ENCODE data around the gene RTN4IP1. TPM values are rescaled to one million over a fixed set of nuclear protein-coding genes. Genes with fewer than 3 reads are reported as not detected.

The RTN4IP1 gene, protein sequence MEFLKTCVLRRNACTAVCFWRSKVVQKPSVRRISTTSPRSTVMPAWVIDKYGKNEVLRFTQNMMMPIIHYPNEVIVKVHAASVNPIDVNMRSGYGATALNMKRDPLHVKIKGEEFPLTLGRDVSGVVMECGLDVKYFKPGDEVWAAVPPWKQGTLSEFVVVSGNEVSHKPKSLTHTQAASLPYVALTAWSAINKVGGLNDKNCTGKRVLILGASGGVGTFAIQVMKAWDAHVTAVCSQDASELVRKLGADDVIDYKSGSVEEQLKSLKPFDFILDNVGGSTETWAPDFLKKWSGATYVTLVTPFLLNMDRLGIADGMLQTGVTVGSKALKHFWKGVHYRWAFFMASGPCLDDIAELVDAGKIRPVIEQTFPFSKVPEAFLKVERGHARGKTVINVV
- total RNA-seq (ENCODE audit: low replicate concordance) = 2.6 and 5.9 TPM in 2 replicates

DNA sequence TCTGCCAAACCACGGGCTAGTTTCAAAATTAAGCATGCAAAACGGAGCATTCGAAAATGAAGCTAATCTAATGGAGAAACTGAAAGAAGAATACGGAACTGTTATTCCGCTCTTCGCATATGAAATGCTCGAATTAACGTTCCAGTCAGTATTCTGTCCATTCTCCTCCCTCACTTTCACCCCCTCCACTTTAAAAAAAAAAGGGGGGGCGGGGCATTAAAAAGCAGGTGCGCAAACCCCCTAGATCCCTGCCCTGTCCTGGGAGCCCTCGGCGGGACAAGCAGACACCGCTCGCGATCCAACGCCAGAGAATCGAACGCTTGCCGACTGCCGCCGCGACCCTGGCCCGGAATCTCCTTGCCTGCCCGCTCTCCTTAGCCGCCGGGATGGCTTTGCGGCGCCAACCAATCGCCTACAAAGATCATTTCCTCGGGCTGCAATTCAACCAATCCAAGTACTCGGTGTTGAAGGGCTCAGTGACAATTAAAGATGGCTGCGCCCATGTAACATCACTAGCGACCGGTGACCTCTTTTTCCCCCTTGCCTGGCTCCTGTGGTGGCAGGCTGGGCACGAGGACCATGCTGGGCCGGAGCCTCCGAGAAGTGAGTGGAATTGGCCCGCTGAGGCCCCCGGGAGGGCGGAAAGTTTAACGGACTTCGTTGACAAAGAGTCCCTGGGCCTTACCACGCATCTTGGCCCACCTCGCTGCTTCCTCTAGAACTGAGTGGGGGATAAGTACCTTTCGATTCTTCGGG lies at the start of gene RTN4IP1, which contains the start of gene QRSL1:
Gene RTN4IP1 (minus strand): TSS at position 396 of the 756 bp plus-strand sequence. CDS start 477 bp downstream, outside the sequence.
Gene QRSL1 (plus strand): TSS at position 476 of the 756 bp plus-strand sequence. CDS start 104 bp downstream, at position 580.

Other genes with a start within 250 kb of the RTN4IP1 start
- 5.0 and 7.4 TPM in 2 replicates for gene QRSL1, start 80 bp upstream of the RTN4IP1 start, total RNA-seq (ENCODE audit: low replicate concordance)